Measurements from ENCODE around the gene ADGRD2. TPM values are rescaled to one million over a fixed set of nuclear protein-coding genes. Genes with fewer than 3 reads are reported as not detected.

The ADGRD2 gene
- total RNA-seq, 1 donor from 2014 or later: not detected

DNA sequence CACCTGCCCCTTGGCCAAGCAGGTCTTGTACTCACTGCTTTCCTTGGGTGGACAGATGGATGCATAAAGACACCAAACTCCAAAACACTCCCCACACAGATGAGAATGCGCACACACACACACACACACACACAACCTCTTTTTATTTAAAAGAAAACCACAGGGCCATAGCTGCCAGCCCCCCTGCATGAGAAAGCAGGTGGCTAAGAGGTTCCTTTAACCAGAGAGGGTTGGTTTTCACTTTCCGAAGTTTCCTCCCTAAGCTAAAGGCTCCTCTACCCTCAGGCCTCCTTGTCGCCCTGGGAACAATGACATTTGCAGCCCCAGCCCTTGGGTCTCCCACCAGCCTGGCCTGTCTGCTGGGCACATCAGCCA is 45.8 kb downstream of the ADGRD2 start:
- DNase-seq (ENCODE audit: low read depth): no peak

DNA sequence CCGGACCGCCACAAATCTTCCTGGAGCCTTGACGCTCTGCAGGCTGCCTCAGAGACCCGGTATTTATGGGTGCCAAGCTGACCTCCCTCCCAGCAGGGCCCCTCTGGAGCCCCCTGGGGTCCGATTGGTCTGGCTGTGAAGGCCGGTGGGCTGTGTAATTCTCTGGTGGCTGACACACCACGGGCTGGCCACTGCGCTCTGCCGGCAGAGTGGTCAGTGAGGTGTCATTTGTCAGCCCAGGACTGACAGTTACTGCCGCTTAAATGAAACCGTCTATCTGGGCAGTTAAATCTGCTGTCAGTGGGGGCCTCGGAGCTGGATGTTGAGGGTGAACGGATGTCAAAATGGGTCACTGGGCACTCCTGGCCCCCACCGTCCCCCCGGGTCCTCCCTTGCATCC is 46.2 kb downstream of the ADGRD2 start:
- DNase-seq (ENCODE audit: low read depth): no peak

DNA sequence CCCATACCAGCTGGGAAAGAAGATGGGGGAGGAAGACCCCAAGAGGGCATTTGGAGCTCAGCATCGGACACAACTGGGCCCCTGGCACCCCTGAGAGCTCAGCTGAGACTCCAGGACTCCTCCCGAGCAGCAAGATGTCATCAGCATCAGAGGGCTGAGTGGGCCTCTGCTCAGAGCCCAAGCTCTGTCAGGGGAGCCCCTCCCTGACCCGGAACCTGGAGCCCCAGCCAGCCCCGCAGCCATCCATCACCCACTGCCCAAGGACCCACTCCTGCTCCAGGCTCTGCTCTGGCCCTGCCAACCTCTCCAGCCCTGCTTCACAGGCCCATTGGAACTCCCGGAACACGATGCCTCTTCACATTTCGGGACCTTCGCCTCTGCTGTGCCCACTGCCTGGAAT is 47.2 kb downstream of the ADGRD2 start:
- DNase-seq (ENCODE audit: low read depth): no peak

DNA sequence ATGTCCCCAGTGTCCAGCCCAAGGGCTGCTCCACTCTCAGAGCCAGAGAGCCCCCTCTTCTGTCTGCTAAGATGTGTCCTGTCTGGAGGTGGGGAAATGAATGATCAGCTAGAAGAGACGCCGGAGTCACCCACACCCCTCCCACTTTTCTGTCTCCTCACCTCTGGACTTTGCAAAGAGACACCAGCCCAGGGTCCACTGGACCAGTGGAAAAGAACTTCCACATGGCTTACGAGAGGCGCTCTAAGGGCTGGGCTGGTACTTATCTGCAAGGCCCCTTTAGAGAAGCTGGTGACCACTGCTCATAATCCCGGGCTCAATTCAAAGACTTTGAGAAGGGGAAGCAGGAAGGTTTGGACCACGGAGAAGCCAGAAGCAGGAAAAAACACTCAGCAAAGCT is 47.8 kb downstream of the ADGRD2 start:
- DNase-seq (ENCODE audit: low read depth): no peak

DNA sequence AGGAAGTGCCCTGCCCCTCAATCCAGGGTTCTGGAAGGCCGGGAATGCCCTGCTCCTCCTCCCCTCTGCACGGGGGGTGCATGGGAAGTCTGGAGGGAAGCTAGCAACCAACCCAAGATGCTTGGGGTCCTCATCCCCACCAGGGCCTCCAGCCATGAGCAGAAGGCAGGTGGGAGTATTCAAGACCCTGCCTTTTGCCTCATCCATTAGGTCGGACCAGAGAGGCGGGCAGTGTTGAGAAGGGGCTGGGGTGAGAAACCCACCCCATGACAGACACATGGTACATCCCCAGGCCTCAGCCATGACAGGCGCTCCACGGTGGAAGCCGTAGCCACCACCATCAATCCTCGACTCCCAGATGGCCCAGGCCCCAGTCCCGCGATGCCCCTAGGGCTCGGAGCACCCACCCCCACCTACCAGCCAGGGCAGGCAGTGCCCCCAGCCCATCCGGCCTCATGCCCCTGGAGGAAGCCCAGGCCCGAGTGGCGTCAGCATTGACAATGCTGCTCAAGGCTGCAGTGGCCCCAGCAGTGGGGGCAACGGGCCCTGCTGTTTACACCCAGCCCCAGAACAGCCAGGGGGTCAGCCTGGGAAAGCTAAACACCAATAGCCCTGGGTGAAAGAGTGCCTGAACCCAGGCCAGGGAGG is 48.4 kb downstream of the ADGRD2 start:
- no peak for DNase-seq (ENCODE audit: low read depth)

DNA sequence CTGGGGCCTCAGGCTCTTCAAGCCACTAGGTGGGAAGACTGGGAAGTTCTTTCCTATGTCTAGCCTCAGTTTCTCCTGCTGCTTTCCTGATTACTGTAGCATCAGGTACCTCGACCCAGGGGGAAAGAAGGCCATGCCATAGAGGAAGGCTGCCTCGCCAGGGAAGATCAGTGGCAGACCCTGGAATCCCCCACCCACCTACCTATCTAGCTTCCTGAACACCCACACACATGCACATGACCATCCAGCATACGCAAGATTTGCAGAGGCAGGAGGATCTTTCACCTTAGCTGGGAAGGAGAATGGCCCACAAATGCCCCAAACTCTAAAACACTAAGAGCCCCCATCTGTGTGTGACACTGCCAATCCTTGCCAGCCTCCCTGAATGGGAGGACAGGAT is 49.0 kb downstream of the ADGRD2 start:
- no peak for DNase-seq (ENCODE audit: low read depth)

DNA sequence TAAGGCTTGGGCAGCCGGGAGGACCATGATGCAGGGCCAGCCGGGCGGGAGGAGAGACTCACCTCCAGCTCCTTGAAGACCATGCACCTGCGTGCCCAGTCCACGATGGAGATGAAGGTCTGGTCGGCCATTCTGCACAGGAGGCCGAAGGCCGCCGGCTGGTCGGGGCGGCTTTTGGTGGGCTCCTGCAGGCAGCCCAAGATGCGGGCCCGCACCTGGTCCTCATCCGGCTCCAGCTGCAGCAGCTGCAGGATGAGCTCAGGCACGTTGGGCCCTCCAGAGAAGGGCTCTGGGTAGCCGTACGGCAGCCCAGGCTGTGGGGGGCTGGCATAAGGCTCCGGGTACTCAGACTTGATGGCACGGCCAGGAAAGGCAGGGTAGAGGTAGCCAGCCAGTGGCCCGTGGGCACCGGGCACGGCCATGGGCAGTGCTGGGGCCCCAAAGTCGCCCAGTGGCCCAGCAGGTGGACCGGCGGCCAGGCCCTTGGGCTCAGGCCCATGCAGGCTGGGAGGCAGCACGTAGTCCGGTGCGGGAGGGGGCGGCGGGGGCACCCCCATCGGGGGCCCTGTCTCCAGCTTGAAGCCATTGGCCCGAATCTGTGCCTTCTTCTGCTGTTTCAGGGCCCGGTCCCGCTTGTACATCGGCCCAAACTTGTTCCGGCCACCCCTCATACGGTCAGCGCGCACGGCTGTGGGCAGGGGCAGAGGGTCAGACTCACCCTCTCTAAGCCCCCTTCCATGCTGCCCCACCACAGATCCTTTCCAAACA is 50.0 kb downstream of the ADGRD2 start:
- no peak for DNase-seq (ENCODE audit: low read depth)

DNA sequence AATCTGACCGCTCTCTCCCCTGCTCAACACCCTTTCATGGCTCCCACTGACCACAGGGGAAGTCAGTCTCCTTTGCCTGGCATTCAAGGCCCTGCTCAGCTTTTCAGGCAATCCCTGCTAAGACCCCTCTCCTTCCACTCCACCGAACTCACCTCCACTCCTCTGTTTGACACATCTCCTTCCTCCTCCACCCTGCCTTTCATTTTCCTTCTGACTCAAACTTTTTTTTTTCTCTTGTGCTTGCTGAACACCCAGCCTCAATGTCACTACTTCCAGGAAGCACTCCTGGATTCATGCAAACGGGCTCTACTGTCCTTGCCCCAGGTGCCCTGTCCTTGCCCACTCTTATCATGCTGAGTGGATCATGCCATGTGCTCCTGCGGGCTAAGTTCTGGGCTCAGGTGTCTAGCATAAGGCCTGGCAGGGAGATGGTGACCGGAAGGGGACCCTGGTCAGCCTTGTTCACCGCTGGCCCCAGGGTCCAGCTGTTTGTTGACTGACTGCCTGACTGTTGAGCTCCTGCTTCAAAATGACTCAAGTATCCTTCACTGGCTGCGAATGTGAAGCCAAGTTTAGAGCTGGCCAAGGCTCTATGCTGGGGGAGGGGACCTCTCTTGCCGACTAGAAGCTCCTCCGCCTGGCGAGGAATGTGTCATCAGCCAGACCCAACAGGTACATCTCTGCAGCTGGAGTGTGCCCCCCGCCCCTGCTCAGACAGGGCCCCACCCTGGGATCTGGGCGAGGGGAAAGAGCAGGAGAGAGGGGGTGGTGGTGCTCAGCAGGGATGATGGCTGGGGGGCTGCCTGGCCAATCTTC is 50.8 kb downstream of the ADGRD2 start:
- DNase-seq (ENCODE audit: low read depth): no peak

DNA sequence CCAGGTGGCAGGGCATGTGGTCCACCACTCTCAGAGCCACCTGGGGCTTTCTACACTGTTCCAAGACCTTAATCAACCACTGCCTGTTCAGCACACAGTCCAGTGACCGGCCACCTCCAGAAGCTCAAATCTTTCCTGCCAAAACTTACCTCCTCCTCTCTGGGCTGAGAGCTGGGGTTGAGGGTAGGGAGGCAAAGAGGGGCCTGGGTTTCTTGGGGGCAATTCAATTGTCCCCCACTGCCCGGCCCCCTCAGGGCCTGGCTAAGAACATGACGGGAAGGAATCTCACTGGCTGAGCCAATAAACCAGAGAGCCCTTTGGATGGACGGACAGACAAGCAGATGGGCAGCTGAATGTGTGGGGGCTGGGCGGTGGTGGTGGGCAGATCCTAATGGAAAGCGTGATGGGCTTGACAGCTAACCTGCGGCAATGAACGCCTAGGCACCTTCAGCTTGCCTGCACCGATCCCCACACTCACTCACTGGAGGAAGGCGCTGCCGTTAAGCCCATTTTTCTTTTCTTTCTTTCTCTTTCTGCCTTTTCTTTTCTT is 51.6 kb downstream of the ADGRD2 start:
- DNase-seq (ENCODE audit: low read depth): no peak

DNA sequence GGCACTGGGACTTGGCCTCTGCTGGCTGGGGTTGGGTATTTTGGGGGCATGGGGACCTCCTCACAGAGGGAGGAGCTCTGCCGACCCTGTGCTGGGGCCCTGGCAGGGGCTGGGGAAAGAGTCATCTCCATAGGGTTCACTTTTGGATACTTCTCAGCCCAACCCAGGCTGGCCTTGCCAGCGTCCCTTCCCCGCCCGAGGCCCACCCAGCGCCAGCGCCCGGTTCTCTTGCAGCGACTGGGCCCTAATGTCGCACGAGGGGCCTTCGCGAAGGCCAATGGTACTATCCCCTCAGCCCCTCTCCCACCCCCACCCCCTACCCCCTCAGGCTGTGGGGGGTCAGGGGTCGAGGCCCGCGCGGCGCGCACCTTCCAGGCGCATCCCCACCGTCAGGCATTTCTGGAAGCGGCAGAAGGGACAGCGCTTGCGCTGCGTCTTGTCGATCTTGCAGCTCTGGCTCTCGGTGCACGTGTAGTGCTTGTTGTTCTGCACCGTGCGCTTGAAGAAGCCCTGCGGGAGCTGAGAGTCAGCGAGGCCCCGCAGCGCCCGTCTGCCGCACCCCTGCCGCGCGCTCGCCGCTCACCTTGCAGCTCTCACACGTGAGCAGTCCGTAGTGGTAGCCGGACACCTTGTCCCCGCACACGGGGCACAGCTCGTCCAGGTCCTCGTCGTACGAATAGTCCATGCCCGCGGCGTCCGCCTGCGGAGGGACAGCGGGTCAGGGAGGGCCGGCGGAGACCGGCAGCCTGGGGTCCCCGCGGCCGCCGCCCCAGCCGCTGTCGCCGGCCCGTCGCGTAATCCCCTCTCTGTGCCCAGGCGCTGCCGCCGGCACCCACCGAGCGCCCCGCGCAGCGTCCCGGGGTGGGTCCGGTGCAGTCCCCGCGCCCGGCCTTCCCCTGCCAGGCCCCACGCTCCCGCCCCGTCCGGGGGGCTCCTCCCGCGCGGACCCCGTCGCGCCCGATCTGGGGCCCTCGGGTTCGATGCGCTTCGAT is 52.8 kb downstream of the ADGRD2 start:
- no peak for DNase-seq (ENCODE audit: low read depth)

DNA sequence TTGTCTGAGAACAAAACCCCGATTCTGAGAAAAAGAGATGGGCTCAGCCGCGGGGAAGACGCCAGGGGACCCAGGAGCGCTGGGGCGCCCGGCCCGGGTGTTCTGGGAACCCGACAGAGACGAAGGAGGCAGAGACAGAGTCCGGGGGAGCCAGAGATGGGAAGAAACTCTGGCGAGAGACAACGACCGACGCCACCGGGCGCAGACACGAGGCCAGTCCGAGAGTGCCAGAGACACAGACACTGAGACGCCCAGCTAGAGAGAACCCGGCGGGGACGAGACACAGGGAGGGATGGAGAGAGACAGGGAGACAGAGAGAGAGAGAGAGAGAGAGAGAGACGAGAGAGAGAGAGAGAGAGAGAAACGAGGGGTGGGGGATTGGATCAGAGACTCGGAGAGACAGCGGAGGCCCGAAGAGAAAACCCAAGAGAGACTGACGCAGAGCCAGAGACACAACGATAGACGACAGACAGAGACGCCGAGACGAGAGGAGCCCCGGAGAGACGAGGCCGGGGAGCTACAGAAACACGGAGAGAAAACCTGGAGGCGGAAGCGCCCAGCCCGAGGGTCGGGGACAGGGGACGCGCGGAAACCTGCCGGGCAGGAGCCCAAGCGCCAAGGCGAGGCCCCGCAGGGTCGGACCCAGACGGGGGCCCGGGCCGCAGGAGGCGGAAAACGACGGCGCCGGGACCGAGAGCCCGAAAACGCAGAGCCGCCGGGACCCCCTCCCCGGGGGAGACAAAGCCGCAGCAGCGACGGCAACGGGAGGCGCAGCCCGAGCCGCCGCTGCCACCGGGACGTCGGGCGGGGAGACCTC is 53.7 kb downstream of the ADGRD2 start:
- DNase-seq (ENCODE audit: low read depth): no peak

DNA sequence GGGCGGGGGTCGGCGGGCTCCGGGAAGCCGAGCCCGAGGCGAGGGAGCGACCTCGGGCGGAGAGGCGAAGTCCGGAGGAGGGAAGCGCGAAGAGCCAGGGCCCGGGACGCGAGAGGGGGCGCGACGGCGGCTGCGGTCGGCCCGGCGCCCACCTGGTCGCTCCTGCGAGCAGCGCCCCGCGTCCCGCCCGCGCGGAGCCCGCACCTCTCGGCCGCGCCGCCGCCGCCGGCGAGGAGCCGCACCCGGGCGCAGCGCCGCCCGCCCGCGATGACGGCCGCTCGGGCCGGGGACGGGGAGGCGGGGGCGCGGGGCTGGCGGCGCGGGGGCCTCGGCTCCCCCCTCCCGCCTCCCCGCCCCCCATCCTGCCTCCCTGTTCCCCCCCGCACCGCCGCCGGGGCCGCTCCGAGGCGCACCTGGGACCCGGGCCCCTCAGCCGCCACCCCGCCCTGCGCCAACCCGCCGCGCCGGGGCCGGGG is 54.3 kb downstream of the ADGRD2 start:
- no peak for DNase-seq (ENCODE audit: low read depth)

DNA sequence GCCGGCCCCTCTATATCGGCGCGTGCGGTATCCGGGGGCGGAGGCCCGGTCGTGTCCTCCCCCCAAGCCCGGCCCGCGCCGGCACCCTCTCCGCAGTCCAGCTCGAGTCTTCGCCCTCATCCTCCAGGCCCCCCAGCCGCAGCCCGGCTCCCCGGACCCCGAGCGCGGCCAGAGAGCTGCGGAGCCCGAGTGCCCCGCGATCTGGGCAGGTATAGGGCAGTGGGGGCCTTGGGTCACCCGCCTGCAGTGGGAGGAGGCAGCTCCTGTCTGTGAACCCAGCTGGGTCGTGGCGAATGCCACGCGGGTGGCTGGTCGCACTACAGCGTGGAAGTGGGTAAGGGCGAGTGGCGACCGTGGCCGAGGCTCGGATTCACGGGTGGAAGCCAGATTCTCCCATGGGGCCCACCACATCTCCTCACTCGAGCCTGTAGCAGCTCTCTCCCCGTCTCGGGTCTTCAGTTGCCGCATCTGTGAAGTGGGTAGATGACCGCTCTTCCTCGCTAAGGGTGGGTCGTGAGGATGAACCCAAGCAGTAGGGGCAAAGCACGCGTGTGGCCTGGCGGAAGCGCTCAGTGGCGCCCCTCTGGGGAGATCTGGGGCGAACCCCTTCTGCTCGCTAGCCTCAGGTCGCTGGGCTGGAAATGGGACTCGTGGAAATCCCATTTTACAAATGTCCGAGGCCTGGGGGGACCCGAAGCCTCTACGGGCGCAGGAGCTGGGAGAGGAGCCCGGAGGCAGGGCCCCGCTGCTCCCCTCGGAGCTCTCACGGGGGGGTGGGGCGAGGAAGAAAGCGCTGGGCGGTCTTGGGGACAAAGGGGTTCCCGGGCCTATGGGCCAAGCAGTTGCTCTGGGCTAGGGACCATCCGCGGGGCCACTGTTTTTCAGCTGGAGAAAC is 55.0 kb downstream of the ADGRD2 start:
- DNase-seq (ENCODE audit: low read depth): no peak

DNA sequence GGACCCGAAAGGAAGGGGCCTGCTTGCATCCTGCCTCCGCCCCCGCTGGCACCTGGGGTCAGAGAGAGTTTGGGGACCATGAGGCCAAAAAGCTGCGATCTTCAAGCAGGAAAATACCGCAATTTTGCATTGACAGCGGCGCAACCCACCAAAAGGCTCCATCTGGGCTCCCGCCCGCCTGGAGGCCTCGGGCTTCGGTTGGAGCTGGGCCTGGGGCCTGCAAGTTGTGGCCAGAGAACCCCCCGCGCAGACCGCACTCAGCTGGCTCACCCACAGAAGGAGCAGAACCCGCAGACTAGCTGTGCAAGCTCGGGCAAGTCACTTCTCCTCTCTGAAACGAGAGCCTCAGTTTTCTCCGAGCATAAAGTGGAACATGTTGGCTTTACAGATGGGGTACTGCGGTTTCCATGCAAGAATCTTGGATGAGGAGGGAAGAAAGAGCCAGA is 55.7 kb downstream of the ADGRD2 start:
- no peak for DNase-seq (ENCODE audit: low read depth)

DNA sequence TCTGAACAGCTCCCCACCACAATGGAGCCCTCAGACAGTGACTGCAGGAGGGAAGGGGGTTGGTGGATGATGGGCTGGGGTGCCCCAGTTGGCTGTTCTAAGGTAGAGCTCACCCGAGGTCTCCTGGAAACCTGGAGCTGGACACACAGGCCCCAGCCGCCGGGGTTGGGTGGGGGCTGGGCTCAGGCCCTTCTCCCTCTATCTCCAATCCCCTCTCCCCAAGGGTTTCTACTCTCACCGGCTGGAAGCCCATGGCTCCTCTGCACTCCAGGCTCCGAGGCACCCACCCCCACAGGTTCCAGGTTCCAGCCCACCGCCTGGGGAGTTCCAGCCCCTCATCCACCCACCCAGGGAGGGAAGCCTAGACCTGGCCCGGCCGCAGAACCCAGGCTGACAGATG is 56.2 kb downstream of the ADGRD2 start:
- no peak for DNase-seq (ENCODE audit: low read depth)

DNA sequence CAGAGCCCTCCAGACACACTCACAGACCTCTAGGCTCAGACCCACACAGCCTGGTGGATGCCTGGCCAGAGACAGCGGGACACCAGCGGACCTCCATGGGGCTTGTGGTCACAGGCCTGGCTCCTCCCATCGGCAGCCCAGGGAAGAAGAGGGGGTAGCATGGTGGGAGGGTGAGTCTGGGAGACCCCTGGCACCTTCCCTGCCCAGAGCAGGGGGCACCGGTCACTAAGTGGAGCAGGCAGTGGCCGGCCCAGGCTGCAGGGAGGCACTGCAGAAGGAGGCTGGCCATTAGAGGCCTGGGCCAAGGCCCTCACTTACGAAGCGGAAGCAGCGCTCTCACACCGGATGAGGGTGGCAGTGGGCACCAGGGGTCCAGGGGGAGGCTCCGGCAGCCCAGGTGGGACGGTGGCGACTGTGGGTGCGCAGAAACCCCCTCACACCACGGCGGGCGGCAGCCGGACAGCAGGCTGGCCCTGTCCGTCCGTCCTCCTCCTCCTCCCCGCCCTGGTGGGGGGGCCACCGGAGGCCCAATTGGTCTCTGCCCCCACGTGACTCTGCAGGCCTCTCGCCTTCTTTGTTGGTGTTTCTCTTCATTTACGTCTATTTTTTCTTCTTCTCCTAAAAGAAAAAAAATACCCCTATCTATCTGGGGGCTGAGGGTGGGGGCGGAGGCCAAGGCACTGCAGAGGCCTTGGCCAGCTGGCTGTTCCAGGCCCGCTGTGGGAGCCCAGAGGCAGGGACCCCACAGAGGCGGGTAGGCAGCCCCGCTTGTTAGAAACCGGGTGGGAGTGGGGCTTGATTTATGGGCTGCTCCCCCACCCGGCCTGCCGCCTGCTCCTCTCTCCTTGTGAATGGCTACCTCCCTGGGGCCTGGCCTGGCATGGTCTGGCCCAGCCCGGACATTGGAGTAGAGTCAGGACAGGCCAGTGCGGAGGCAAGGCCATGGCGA is 57.0 kb downstream of the ADGRD2 start, which contains the start of gene NR5A1:
Gene NR5A1, minus strand, starts transcription at position 469 of the 949 bp plus-strand sequence. CDS start 4,004 bp downstream, outside the sequence.
- DNase-seq (ENCODE audit: low read depth): no peak

DNA sequence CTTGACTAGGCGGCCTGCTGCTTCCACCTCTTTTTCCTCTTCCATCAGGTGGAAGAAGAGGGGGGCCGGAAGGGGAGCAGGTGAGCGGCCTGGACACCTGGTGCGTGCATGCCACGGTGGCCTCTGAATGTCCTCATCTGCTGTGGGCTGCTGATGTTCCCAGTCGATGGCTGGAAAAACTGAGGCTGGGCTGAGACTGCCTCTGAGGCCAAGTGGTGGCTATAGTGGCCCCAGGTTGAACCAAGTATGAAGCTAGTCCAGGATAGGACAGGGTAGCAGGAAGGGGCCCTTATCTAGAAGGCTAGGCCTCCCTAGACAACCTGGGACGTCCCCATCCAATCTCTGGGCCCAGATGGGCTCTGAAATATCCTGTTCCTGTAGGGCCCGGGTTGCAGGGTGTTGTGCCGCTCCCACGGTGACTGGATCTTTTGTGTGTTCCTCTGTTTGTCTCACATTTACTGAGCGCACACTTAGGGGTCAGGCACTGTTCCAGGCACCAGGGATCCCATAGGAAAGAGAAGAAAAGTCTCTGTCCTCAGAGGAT is 57.7 kb downstream of the ADGRD2 start:
- no peak for DNase-seq (ENCODE audit: low read depth)
